ENCODE measurements around the gene PCGF3.

- no peak for TF ChIP-seq EZH2phosphoT487 (IDR thresholded peaks at IDR 0.05; ENCODE audit: insufficient read depth, low read depth)
- no peak for TF ChIP-seq EZH2 (IDR thresholded peaks at IDR 0.05; ENCODE audit: insufficient read depth, poor library complexity, severe bottlenecking)
Measured at GRCh38 chr4:721261-722168, 15.9 kb downstream of the PCGF3 start.

Measured in GM23248 (cell line).